ENCODE results near the gene ETFB.

Gene ETFB

DNA sequence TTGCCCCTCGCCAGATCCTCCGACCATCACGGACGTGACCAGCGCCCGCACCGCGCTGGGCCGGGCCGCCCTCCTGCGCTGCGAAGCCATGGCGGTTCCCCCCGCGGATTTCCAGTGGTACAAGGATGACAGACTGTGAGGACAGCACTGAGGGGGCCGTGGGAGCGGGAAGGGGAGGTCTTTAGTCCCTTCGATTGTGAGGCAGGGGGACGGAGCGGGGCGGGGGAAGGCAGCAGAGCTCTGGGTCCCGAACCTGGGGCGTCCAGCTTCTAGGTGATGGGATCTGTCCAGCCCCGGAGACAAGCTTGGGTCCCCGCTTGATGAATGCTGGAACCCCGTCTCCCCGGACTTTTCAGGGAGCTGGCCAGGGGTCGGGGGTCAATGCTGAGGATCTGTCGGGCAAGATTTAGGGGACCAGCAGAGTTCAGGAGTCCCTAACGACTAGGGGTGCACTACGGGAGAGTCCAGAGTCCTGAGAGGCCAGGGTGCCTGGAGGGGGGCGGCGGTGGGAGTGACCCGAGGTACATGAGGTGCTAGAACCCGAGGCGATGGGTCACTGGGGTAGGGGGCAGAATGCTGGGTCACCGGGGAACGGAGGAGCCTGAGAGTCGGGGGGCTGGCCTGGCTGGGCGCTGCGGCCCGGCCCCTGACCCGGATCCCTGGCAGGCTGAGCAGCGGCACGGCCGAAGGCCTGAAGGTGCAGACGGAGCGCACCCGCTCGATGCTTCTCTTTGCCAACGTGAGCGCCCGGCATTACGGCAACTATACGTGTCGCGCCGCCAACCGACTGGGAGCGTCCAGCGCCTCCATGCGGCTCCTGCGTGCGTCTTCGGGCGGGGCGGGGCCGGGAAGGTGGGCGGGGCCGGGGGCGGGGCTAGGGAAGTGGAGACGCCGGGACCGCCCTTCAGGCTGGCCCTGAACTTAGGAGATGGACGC lies 38.9 kb downstream of the ETFB start:
- peak; percentile 67 for ATAC-seq

DNA sequence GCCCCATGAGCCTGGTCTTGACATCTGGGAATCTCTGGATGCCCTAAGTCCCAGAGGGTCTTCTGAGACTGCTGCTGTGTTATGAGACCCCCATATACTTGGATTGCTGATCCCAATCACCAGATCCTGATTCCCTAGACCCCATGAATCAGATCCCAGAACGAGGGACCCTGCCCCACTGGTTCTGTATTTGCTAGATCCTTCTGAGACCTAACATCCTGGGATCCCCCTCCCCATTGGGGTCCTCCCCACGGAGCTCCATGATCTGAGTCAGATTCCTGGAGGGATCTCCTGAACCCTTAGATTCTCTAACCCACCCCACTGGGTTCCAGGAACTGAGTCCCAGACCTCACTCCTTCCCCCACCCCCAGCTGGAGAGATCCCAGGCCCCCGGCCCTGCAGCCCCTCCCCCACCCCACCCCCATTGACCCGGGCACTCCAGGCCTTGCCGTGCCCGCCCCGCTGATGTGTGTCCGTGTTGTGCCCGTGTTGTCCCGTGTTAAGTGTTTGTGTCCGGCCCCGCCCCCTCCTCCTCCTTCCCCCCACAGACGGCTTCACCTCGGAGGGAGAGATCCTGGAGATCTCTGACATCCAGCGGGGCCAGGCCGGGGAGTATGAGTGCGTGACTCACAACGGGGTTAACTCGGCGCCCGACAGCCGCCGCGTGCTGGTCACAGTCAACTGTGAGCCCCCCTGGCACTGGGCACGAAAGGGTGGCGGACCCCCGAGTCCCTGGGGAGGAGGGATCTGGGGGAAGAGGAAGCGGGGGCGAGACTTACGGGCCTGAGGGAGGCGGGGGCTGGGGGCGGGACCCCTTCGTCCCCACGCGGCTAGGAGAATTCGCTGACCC lies 39.7 kb downstream of the ETFB start:
- DNase-seq (no peak), ATAC-seq (no peak)

More for the DNA sequence above, 38.9 kb downstream of the ETFB start:
- peak; percentile 73 for DNase-seq

DNA sequence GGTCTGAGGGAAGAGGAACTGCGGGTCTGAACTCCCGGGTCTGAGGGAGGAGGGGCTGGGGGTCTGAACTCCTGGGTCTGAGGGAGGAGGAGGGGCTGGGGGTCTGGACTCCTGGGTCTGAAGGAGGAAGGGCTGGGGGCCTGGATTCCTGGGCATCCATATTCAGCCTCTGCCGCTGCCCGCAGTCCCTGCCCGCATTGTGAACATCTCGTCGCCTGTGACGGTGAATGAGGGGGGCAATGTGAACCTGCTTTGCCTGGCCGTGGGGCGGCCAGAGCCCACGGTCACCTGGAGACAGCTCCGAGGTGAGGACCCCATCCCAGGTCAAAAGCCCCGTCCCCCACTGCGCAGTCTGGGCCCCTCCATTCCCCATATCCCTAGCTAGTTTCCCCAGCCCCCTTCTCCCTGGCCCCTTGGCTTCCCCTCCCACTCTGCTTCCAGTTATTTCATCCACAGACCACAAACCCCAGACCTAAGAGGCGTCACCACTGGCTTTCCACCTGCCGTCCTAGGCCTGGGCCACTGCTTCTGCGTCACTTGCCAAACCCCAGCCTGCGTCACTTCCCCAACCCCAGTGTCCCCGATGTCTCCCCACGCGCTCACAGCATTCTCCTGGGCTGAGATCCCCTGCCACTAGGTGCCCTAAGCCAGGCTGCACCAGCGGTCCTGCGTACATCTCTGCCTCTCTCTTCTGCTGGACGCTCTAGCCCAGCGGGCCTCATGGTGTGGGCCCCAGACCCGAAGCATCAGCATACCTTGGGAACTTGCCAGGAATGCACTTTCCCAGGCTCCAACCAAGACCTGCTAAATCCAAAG lies 40.8 kb downstream of the ETFB start:
- peak; percentile 43 for DNase-seq
- peak; percentile 37 for ATAC-seq

DNA sequence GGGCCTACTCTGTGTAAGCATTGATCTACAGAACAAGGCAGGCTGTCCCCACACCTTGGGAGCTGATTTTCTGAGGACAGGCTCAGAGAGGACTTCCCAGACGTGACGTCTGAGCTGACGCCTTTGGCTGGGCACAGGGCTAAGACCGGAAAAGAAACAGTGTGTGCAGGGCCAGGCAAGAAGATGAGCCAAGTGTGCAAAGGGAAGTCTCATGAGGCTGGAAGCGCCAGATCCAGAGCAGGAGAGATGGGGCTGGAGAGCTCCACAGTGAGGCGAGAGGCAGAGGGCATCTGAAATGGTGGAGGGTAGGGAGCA lies 42.1 kb downstream of the ETFB start:
- no peak for ATAC-seq

DNA sequence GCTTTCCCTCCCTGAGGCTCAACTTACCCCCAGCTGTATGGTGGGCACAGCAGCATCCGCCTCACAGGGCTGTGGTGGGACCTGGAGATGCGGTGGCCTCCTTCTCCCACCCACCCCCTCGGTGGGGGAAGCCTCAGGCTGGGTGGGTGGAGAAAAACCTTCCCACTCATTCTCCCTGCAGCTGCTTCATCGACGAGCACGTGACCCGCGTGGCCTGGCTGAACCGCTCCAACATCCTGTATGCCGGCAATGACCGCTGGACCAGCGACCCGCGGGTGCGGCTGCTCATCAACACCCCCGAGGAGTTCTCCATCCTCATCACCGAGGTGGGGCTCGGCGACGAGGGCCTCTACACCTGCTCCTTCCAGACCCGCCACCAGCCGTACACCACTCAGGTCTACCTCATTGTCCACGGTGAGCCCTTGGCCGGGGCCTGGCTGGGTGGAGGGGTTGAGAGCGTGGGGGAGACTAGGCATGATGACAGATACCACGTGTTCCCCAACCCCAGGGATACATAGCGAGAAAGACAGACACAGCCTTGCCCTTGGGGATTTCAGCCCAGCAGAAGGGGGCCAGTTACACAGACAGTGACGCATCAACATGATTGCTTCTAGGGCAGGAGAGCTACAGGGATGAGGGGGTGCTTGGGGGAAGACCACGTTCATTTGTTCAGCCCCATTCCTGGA lies 42.6 kb downstream of the ETFB start:
- ATAC-seq (no peak), DNase-seq (no peak)

More for the DNA sequence above, 42.1 kb downstream of the ETFB start:
- DNase-seq: no peak

DNA sequence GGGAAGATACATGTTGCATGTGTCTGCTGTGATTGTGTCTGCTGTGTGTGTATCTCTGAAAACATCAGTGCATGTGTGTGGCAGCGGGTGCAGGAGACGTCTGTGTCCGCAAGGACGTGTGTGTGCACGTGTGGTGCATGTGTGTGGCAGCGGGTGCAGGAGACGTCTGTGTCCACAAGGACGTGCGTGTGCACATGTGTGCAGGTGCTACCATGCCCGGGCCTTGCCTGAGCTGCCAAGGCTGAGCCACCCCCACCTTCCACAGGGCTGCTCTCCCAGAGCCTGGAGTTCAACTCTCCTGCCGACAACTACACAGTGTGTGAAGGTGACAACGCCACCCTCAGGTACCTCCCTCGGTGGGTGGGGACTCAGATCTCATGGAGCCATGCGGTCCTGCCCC lies 44.4 kb downstream of the ETFB start:
- DNase-seq (no peak), ATAC-seq (no peak)

DNA sequence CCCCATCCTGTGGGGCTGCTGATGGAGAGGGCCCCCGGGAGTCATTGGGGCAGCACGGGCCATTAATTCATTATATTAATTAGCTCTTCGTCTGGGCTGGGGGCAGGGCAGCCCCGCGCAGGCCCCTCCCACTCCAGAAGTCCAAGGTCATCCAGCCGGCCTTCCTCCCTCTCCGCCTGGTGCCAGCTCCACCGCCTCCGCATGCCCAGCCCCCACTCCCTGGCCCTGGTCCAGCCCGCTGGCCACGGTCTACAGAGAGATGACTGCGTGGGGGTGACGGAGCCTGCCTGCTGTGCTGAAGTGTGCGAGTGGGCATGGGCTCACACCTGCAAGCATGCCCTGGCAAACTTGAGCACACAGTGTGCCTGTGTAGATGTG lies 45.9 kb downstream of the ETFB start:
- ATAC-seq (no peak), DNase-seq (no peak)

DNA sequence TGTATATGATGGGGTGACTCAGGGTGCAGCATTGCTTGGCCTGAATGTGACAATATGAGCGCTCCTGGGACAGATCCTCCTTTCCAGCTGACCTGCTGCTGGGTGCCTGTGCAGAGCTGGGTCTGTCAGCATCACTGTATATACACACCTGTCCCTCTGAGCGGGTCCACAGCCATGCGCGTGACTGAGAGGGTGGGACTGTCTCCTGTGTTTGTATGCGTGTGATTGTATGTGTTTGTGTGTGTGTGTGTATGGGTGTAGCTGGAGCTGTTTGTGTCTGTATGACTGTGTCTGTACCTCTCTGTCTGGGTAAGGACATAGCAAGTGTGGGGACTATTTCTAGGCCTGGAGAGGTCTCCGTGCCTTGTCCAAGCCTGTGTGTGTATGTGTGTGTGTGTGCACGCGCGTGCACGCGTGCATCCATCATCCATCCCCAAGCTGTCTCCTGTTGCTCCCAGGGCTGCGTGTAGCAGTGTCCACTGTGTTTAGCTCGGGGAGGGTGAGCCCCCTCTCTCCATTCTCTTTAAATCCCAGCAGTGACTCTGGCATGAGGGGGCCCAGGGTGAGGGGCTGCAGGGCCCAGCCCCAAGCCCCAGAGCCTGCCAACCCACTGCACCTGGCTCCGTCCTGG lies 46.4 kb downstream of the ETFB start:
- ATAC-seq: no peak

DNA sequence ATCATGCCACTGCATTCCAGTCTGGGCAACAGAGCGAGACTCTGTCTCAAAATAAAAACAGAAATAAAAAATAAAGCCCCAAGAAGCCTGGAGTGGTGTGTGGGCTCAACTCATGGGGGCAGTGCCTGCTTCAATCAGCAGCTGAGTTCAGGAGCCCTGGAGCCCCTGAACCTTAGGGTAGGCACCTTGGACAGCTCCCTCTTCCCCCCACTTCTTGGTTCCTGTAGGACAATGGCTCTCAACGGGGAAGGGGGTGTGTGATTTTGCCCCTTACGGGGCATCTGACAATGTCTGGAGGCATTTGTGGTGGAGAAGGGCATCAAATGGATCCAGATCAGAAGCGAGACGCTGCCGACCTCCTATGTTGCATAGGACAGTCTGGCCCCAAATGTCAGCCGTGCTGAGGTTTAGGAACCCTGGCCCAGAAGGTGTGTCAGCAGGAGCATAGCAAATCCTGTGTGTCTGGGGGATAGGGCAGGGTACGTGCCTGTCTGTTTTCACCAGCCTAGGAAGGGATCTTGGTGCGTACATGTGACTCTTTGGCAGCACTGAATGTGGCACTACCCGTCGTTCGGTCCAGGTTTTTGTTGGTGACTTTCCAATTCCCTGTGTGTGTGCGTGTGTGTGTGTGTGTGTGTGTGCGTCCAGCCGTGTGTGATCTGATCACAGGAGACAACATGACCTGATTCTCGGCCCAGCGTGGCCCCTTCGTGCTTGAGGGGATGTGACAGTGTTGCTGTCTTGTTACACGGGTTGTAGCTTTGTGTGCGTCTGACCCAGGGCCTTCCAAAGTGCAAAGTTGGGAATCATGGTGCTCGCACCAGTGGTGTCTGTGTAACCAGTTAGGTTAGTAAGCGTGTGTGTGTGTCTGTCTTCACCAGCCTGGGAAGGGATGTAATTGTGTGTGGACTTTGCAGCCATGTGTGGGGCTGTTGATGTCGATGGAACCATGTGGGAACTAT lies 47.2 kb downstream of the ETFB start:
- DNase-seq (no peak), ATAC-seq (no peak)

More for the DNA sequence above, 46.4 kb downstream of the ETFB start:
- no peak for DNase-seq

DNA sequence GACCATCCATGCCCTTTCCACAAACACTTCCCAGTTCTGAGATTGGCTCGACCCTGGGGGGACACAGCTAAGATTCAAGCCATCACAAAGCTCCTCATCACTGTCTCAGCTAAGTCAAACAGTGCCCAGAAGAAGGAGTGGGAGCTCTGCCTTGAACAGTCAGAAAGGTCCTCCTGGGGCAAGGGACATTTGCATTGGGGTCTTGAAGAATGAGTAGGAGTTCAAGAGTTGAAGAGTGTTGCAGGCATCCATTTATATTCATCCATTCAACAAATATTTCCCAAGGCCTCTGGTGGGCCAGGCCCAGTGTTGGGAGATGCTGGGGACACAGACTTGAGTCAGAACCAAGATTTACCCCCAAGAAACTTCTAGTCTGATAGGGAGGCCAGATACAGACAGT lies 48.2 kb downstream of the ETFB start:
- DNase-seq: no peak
- ATAC-seq: no peak

DNA sequence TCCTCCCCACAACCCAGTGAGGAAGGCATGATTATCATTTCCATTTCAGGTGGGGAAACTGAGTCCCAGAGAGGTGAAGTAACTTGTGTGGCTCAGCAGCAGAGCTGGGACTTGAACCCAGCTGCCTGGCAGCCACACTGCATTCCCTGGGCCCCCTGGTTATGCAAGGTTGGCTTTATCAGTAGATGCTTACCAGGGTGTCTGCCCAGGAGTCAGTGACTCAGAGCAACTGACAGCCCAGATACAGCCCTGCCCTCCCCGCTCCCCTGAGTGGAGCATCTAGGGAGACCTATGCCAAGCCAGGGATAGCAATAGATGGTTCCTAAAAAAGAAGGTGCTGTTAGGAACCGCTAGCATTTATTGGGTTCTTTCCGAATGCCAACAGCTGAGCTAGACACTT lies 48.8 kb downstream of the ETFB start:
- no peak for ATAC-seq
- no peak for DNase-seq

DNA sequence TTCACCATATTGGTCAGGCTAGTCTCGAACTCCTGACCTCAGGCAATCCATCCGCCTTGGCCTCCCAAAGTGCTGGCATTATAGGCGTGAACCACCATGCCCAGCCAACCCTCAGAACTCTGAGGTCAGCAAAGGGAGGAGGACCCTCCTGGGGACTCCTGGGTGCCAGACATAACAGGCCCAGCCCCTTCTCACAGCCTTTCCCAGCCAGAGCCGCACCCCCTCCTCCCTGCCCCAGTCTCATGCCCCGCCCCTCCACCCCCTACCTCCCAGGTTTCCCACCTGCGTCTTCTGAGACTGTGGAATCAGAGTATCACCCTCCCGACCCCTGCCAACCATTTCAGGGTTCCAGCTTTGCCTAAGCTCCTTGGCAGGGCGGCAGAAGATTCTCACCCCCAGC lies 49.5 kb downstream of the ETFB start:
- DNase-seq: no peak

DNA sequence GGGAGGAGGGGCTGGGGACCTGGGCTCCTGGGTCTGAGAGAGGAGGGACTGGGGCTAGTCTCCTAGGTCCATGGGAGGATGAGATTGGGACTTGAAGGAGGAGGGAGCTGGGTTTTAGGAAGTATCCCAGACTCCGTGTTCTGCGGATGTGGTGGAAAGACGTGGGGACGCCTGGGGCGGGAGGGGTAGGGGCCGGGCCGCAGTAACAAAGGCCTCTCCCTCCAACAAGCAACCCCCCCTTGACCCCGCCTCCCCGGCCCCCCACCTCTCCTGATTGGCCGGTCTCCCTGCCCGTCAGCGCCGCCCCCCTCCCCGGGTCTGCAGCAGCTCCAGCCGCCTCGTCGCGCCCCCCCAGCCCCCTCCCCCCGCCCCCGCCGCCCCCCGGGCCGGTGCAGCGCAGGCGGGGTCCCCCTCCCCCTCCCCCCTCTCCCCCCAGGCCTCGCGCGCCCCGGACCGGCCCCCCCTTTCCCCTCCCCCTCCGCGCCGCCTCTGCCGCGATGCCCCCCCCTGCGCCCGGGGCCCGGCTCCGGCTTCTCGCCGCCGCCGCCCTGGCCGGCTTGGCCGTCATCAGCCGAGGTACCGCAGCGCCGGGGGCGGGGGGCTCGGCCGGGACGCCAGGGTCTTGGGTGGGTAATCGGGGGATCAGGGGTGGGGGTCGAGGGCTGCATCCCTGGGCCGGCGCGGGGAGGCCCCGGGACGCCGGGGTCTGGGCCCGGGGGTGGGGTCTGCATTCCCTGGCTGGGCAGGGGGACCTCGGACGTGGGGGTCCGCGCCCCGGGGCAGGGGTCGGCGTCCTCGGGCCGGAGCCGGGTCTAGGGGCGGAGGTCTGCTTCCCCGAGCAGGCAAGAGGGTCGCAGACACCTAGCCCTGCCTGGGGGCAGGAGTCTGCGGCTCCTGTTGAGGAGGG lies 54.6 kb downstream of the ETFB start, which contains the start of gene IGLON5:
Gene IGLON5 (plus strand): TSS at position 294 of the 907 bp plus-strand sequence. CDS start 204 bp downstream, at position 498.
- DNase-seq (no peak), ATAC-seq (no peak)

More for the DNA sequence above, 49.5 kb downstream of the ETFB start:
- ATAC-seq: no peak

DNA sequence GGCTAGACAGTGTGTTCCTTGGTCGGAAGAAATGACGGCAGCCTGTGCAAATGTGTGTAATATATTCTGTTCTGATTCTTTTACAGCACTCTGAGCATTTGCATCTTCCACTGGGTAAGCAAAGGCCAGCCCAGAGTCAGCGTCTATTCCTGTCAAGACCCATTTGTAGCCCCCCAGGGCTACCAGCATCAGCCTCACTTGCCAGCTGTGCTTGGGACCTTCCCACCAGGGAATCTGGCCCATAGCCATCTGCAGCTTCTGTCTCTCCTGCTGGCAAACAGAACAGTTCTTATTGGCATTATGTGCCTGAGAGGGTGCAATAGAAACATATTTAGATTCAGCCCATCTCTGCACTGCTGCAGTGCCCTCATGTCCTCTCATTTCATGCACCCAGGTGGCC lies 60.7 kb downstream of the ETFB start:
- DNase-seq (no peak), ATAC-seq (no peak)

DNA sequence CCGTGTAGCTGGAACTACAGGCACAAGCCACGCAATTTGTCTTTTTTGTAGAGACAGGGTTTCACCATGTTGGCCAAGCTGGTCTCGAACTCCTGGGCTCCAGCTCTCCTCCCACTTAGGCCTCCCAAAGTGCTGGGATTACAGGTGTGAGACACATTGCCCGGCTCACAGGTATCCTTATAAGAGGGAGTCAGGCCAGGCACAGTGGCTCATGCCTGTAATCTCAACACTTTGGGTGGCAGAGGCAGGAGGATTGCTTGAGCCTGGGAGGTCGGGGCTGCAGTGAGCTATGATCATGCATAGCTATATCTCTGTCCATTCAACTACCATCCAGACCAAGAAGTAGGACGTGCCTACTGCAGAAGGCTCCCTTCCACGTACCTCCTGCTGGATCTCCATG lies 64.9 kb downstream of the ETFB start:
- ATAC-seq (no peak), DNase-seq (no peak)

DNA sequence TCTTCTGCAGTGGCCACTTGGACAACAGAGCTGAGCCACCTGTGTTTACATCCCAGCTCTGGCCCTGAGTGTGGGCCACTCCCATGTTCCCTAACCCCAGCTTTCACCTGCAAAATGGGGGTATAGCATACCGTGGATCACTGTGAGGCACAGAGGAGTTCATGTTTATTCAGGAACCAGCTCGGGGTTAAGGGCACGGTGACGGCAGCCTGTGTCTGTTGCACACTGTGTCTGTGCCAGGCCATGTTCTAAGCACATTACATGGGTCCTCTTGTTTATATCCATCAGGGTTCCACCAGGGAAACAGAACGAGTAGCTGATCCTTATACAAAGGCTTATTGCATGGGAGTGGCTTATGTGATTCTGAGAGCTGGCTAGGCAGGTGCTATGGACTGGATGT lies 68.8 kb downstream of the ETFB start:
- DNase-seq: no peak
- ATAC-seq: no peak

DNA sequence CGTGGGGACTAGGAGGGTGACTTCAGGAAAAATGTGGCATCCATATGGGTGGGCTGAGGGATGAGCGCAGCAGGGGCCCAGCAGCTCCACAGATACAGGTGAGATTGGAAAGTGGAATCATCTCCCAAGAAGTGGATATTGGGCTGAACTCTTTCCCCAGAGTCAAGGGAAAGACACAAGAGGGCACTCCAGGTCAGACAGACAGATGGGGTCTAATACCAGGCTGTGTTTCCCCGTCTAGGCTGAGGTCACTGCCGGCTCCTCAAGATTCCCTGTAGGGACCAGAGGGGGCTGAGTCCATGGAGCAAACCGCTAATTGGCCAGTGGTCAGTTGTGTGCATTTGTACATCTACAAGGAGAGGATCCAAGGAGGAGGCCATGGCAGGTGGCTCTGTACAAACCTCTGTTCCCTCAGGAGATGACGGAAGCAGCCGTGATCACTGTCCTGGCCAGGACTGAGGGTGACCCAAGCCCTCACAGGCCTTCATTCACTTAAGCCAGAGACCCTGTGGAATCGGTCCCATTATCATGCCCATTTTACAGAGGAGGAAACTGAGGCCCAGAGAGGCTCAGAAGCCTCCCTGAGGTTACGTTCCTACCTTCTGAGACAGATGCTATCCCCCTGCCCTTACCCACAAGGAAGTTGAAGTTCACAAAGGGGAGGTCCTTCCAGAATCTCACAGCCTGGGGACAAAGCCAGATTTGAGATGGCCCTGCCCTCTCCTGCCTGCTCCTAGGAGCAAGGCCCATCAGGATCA lies 69.7 kb downstream of the ETFB start:
- DNase-seq (no peak), ATAC-seq (no peak)

Data from stimulated activated naive CD8-positive, alpha-beta T cell treated with anti-CD3 and anti-CD28 coated beads, Interleukin-15, Interleukin-2, amounts not matched to agents 100 U/mL and 50 U/mL, for 24 hours (primary cell).